ENCODE measurements around the gene GARNL3.

GARNL3 gene

DNA sequence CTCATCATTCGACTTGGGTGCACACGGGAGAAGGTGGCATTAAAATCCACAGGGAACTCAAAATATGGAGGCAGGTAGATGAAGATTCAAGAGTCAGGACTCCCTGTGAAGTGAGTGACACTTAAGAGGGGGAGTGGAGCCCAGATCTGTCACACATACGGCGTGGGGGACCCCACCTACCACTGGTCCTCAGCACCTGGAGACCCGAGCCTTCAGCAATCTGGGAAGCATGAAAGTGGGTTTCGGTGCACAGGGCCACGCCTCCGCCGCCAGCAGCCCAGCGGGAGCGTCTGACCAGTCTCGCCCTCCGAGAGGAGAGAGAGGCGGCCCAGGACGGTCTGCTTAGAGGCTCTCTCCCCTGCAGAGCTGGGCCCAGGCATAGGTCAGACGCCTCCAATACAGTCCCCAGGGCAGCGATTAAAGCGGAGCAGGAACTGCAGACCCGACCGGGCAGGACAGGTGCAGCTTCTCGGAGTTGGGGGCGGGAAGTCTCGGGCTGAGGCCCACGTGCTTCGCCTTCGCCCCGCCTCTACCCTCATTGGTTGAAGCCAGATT, 131.8 kb downstream of the GARNL3 start:
- no peak for DNase-seq (ENCODE audit: low read depth in 1 of 2, low spot score in 1 of 2)
- TF ChIP-seq SPI1 (IDR thresholded peaks at IDR 0.05; ENCODE audit: borderline replicate concordance, low read depth), result no peak
- Histone ChIP-seq H3K4me3 (replicated peaks; ENCODE audit: insufficient read depth, low read length) (no peak overlapping the region), H3K27me3 (ENCODE audit: insufficient read depth, poor library complexity, severe bottlenecking) (no peaks in the 10 kb centered on the region), H3K27ac (replicated peaks) (peak overlapping the region; percentile 52)

DNA sequence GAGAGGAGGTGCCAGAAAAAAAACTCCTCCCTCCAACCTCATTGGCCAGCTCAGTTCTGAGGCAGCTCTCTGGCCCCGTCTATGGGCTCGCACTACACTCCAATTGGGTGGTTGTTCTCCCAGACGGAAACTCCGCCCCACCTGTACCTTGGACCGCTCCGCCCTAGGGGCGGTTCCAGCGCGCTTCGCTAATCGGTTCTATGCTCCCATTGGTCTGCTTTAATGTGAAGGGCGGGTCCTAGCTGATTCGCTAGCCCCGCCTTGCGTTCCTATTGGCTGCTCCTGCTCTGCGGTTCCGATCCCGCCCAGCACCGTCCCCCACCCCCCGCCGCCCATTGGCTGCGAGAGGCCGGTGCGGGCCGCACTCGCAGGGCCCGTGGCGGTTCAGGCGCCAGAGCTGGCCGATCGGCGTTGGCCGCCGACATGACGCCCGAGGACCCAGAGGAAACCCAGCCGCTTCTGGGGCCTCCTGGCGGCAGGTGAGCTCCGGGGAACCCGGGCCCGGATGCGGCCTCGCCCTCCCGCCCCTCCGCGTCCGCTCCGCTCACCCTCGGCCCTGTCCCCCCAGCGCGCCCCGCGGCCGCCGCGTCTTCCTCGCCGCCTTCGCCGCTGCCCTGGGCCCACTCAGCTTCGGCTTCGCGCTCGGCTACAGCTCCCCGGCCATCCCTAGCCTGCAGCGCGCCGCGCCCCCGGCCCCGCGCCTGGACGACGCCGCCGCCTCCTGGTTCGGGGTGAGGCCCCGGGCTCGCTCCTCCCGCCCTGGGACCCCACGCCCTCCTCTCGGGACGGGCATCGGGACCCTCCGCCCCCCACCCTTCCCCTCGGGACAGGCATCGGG, 132.5 kb downstream of the GARNL3 start, which contains the start of gene SLC2A8:
SLC2A8 (plus strand) TSS at position 362 of the 838 bp plus-strand sequence; CDS start at position 424, 62 bp downstream.
- H3K4me3 ChIP-seq (replicated peaks; ENCODE audit: insufficient read depth, low read length), result peak within 1 kb of the TSS; percentile 31
- no peaks in the 10 kb centered on the region for H3K27me3 ChIP-seq (ENCODE audit: insufficient read depth, poor library complexity, severe bottlenecking)
- peak within 1 kb of the TSS; percentile 52 for H3K27ac ChIP-seq (replicated peaks)
- TF ChIP-seq POLR2AphosphoS5 (IDR thresholded peaks at IDR 0.05; ENCODE audit: low read depth) (no peak), GABPA (IDR thresholded peaks at IDR 0.05; ENCODE audit: low read depth) (no peak), SPI1 (IDR thresholded peaks at IDR 0.05; ENCODE audit: borderline replicate concordance, low read depth) (no peak), REST (IDR thresholded peaks at IDR 0.05; ENCODE audit: insufficient replicate concordance, low read depth) (no peak), CTCF (IDR thresholded peaks at IDR 0.05; ENCODE audit: insufficient read depth, low read length) (no peak)
- DNase-seq (ENCODE audit: low read depth in 1 of 2, low spot score in 1 of 2), result peak; percentile 45 to 94

- peak in 1 of 2 experiments; percentile 36 for DNase-seq (ENCODE audit: low read depth in 1 of 2, low spot score in 1 of 2)
- TF ChIP-seq GABPA (IDR thresholded peaks at IDR 0.05; ENCODE audit: low read depth) (no peak), POLR2AphosphoS5 (IDR thresholded peaks at IDR 0.05; ENCODE audit: low read depth) (no peak), SPI1 (IDR thresholded peaks at IDR 0.05; ENCODE audit: borderline replicate concordance, low read depth) (no peak), CTCF (IDR thresholded peaks at IDR 0.05; ENCODE audit: insufficient read depth, low read length) (no peak), REST (IDR thresholded peaks at IDR 0.05; ENCODE audit: insufficient replicate concordance, low read depth) (no peak)
- no peak overlapping the region for H3K27ac ChIP-seq (replicated peaks)
- H3K4me3 ChIP-seq (replicated peaks; ENCODE audit: insufficient read depth, low read length), result peak overlapping the region; percentile 31
- no peaks in the 10 kb centered on the region for H3K27me3 ChIP-seq (ENCODE audit: insufficient read depth, poor library complexity, severe bottlenecking)
Observed at GRCh38 chr9:127397646-127398274, 133.2 kb downstream of the GARNL3 start.

GRCh38 chr9:127398275-127398647, 133.7 kb downstream of the GARNL3 start:
- DNase-seq (ENCODE audit: low read depth in 1 of 2, low spot score in 1 of 2), result no peak
- Histone ChIP-seq H3K27me3 (ENCODE audit: insufficient read depth, poor library complexity, severe bottlenecking) (no peaks in the 10 kb centered on the region), H3K27ac (replicated peaks) (no peak overlapping the region), H3K4me3 (replicated peaks; ENCODE audit: insufficient read depth, low read length) (peak overlapping the region; percentile 31; the same call in 1 of the 2 replicates)
- no peak for TF ChIP-seq CTCF (IDR thresholded peaks at IDR 0.05; ENCODE audit: insufficient read depth, low read length)

All from HL-60 (cell line).